RPMI8226 (cell line): ENCODE data around the gene MACO1.
"Not testable (repeated sequence)": the region's sequence is repeated elsewhere in the genome, so short reads cannot be mapped to it uniquely, and the experiment has no call there.

Source experiments
- DNase-seq: peaks from one replicate; pipeline ENCODE4 v3.0.0-alpha.2; 2015

MACO1 gene

GRCh38 chr1:25458541-25459298 lies 28.0 kb downstream of the MACO1 start:
- no peak for DNase-seq

GRCh38 chr1:25460020-25460419 lies 29.3 kb downstream of the MACO1 start:
- no peak for DNase-seq

GRCh38 chr1:25460816-25461215 lies 30.1 kb downstream of the MACO1 start:
- not testable (repeated sequence) for DNase-seq

- DNase-seq: no peak
Measured at GRCh38 chr1:25461849-25462248, 31.2 kb downstream of the MACO1 start.

GRCh38 chr1:25462732-25463131 lies 32.0 kb downstream of the MACO1 start:
- no peak for DNase-seq

GRCh38 chr1:25467193-25467592 lies 36.5 kb downstream of the MACO1 start:
- DNase-seq: no peak

- no peak for DNase-seq
Measured at GRCh38 chr1:25467616-25468015, 36.9 kb downstream of the MACO1 start.

- DNase-seq: no peak
Measured at GRCh38 chr1:25468033-25468432, 37.3 kb downstream of the MACO1 start.

GRCh38 chr1:25469177-25469576 lies 38.5 kb downstream of the MACO1 start:
- DNase-seq: no peak

- no peak for DNase-seq
Measured at GRCh38 chr1:25472471-25472870, 41.8 kb downstream of the MACO1 start.

GRCh38 chr1:25473653-25474225 lies 43.0 kb downstream of the MACO1 start:
- no peak for DNase-seq

- DNase-seq: no peak
Measured at GRCh38 chr1:25474439-25475047, 43.8 kb downstream of the MACO1 start.

- no peak for DNase-seq
Measured at GRCh38 chr1:25476186-25477097, 45.7 kb downstream of the MACO1 start.

- no peak for DNase-seq
Measured at GRCh38 chr1:25477448-25478034, 46.8 kb downstream of the MACO1 start.

- DNase-seq: no peak
Measured at GRCh38 chr1:25478633-25479032, 47.9 kb downstream of the MACO1 start.

GRCh38 chr1:25481625-25482024 lies 50.9 kb downstream of the MACO1 start:
- DNase-seq: no peak

- no peak for DNase-seq
Measured at GRCh38 chr1:25482211-25482610, 51.5 kb downstream of the MACO1 start.

GRCh38 chr1:25484096-25484495 lies 53.4 kb downstream of the MACO1 start:
- DNase-seq: no peak

- no peak for DNase-seq
Measured at GRCh38 chr1:25484533-25484932, 53.8 kb downstream of the MACO1 start.

GRCh38 chr1:25485536-25486411 lies 55.1 kb downstream of the MACO1 start:
- DNase-seq: no peak

GRCh38 chr1:25486602-25487001 lies 55.9 kb downstream of the MACO1 start:
- no peak for DNase-seq

- peak; percentile 18 for DNase-seq
Measured at GRCh38 chr1:25487628-25488027, 56.9 kb downstream of the MACO1 start.
